GM21786 (cell line): ENCODE results near the gene KRT37.

Experiments used
- ATAC-seq: cut with Tn5 transposase; IDR thresholded peaks from one replicate; pipeline ENCODE4 v1.9.1; 2021; ENCODE audit not compliant: unreplicated experiment

The KRT37 gene

DNA sequence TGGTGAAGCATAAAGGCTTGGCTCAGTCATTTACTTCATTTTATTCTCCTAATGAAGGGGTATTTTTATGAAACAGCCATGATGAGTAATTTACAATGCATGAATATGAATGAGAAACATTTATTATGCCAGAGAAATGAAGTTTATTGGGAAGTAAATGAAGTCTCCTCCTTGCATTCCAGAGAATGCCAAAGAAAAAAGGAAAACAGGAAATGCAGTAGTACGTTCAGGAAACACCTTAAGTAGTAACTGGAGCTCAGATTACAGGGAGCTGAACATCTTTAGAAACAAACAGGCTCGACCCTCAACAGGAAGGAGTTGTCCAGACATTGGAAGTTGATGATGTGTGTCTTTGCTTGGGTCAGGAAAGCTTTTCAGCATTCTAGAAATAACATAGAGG lies 46.8 kb downstream of the KRT37 start:
- ATAC-seq: no peak
